Erythroblast (primary cell): Measurements from ENCODE around the gene DAPL1.

ENCODE experiments used
- GATA1 ChIP-seq: IDR thresholded peaks from 2 replicates; pipeline ENCODE4 v1.6.1; 2011; ENCODE audit warnings: low read depth, mild to moderate bottlenecking, control low read depth, low read length, moderate library complexity
- POLR2A ChIP-seq: IDR thresholded peaks from 2 replicates; pipeline ENCODE4 v1.6.1; 2011; ENCODE audit warnings: mild to moderate bottlenecking, low read length

DNA sequence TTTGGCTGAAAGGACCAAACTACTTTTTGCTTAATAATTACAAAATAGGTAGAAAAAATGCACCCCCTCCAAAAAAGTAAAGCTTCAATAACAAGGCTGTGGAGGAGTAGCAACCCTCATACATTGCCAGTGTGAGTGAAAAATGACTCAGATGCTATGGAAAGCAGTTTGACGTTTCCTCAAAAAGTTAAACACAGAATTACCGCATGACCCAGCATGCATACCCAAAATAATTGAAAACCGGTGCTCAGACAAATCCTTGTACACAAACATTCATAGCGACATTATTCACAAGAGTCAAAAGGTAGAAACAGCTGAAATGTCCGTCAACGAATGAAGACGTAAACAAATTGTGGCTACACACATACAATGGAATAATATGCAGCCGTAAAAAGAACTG is 38.8 kb upstream of the DAPL1 start:
- no peak for TF ChIP-seq POLR2A
- no peak for TF ChIP-seq GATA1
